GM12801 (cell line): Measurements from ENCODE around the gene RAC2.

Experiments used
- TF ChIP-seq, protein P1 (sequence below): IDR thresholded peaks from one replicate; pipeline ENCODE4 v1.5.1; 2011; ENCODE audit warnings: control low read depth; ENCODE audit not compliant: insufficient read length; ENCODE audit errors: extremely low read depth

The RAC2 gene

DNA sequence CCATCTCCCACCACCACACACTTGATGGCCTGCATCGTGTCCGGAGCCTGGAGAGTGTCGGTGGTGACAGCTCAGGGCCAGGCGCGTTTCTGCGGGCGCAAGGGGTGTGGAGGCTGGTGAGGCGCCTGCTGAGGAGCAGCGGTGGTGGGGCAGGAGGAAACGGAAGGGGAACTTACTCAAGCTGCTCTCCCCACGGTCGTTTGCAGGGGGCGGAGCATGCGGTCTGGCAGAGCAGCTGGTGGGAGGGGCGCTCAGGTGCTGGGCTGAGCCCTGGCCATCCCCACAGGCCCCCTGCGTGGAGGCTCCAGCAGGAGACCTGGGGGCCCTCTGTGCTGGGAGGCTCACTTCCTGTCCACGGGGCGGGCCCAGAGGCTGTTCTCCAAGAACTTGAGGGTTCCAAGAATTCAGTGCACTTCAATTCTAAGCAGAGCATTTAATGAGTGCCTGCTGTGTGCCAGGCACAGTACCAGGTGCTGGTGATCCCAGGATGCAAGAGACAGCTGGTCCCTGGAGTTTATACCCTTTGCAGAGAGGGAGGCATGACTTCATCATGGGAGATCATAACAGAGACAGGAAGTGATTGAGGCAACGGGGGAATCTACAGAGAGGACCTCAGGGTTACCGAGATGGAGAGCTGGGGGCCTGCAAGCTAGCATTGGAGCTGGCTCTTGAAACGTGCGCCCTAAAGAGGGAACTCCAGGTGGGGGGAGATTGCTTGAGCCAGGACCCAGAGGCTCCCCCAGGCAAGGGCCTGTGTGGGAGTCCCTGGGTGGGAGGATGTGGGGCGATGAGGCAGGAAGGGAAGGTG, at the start of gene RAC2:
RAC2 (minus strand) TSS at position 156 of the 808 bp plus-strand sequence; CDS start at position 35, 121 bp downstream.
- TF ChIP-seq, protein P1, sequence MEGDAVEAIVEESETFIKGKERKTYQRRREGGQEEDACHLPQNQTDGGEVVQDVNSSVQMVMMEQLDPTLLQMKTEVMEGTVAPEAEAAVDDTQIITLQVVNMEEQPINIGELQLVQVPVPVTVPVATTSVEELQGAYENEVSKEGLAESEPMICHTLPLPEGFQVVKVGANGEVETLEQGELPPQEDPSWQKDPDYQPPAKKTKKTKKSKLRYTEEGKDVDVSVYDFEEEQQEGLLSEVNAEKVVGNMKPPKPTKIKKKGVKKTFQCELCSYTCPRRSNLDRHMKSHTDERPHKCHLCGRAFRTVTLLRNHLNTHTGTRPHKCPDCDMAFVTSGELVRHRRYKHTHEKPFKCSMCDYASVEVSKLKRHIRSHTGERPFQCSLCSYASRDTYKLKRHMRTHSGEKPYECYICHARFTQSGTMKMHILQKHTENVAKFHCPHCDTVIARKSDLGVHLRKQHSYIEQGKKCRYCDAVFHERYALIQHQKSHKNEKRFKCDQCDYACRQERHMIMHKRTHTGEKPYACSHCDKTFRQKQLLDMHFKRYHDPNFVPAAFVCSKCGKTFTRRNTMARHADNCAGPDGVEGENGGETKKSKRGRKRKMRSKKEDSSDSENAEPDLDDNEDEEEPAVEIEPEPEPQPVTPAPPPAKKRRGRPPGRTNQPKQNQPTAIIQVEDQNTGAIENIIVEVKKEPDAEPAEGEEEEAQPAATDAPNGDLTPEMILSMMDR = no peak

GRCh38 chr22:37293172-37293571, 49.1 kb upstream of the RAC2 start:
- TF ChIP-seq, protein P1 = no peak

GRCh38 chr22:37292641-37293040, 48.6 kb upstream of the RAC2 start:
- TF ChIP-seq, protein P1 = no peak

DNA sequence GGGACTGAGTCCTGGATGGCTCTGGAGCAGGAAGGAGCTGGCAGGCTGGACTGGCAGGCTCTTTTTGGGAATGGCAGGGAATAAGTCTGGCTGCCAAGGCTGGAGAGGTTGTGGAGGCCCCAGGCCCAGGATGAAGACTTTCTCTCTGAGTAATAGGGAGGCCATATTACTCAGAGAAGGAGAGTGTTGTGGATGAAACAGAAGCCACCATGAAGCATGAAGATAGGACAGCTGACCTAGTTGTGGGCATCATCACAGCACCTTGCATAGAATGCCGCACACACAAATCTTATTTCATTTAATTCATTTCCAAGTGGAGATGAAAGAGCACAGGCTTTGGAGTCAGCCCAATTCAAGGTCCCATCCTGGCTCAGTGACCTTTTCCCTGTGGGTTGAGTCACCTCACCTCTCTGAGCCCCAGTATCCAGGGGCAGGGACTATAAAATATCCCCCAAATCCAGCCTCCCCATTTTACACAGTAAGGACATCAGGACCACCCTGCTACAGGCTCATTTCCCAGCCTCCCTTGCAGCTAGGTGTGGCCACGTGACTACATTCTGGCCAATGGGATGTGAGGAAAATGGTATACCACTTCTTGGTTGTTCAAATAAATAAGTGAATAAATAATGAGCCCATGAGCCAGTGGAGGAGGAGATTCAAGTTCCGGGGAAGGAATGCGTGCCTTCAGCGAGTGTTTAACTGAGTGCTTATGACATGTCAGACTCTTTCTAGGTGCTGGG, 47.7 kb upstream of the RAC2 start:
- TF ChIP-seq, protein P1 = no peak

- TF ChIP-seq, protein P1 = no peak
Measured at GRCh38 chr22:37290737-37291136, 46.7 kb upstream of the RAC2 start.

DNA sequence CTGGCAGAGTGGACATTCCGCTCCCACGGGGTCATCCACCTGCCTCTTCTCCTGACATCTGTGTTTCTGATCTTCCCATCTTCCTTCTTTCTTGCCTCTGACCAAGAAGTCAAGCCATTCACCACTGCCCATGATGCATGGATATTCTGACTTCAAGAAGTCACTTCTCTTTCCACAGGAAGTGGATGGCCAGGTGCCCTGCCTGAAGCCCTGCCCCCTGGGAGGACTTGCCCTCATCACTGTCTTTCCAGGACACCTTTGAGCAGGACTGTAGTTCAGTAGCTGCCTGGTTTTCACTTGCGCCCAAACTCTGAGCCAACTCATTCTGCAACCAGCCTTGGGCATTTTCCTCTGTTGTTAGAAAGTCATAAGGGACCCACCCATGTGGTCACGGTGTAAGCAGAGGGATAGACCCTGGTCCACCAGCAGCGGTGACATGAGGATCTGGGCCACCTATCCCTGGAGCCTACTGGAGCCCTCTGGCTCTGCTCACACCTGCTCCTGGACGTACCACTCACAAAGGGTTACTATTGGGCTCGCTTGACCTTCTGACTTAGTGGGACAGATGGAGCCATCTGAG, 45.2 kb upstream of the RAC2 start:
- TF ChIP-seq, protein P1 = no peak

GRCh38 chr22:37288521-37288920, 44.5 kb upstream of the RAC2 start:
- TF ChIP-seq, protein P1 = no peak
